Measurements from ENCODE around the gene RNF220. TPM values are rescaled to one million over a fixed set of nuclear protein-coding genes. Genes with fewer than 3 reads are reported as not detected.

RNF220 gene
- total and polyA plus RNA-seq, 9 of the 15 experiments (the other 6 are each of a cell fraction or from before 2014, with no cell fraction given): 5.1 to 117 (median 66.9) TPM

- no peak for TF ChIP-seq FOXJ3 (CRISPR knock-in tag; IDR thresholded peaks at IDR 0.05)
- TF ChIP-seq ZNF408 (CRISPR knock-in tag; IDR thresholded peaks at IDR 0.05; ENCODE audit: low read depth): no peak
- TF ChIP-seq GABPB2 (CRISPR knock-in tag; conservative IDR thresholded peaks at IDR 0.05): no peak
- peak in 1 of 2 experiments; percentile 65; a peak in 1 of 4 replicates for TF ChIP-seq ZMIZ1 (IDR thresholded peaks at IDR 0.05; ENCODE audit: low read depth in 2 of 2, low read length in 2 of 2)
- TF ChIP-seq BRCA1 (IDR thresholded peaks at IDR 0.05): no peak
- no peak for TF ChIP-seq BRCA1 (CRISPR knock-in tag; IDR thresholded peaks at IDR 0.05)
- TF ChIP-seq E2F1 (CRISPR knock-in tag; IDR thresholded peaks at IDR 0.05): no peak
- TF ChIP-seq NONO (IDR thresholded peaks at IDR 0.05; ENCODE audit: low read depth in 2 of 2, low read length in 1 of 2): no peak
- TF ChIP-seq FOXA3 (CRISPR knock-in tag; conservative IDR thresholded peaks at IDR 0.05 in 1 of 2, IDR thresholded peaks at IDR 0.05 in 1 of 2): peak in 1 of 2 experiments; percentile 79; a peak in 1 of 4 replicates
Observed at GRCh38 chr1:44609768-44610526, 204.9 kb downstream of the RNF220 start (continued).

All from K562 (cell line).